GM21515 (cell line): Measurements from ENCODE around the gene POLE3.
"Not testable (repeated sequence)": the region's sequence is repeated elsewhere in the genome, so short reads cannot be mapped to it uniquely, and the experiment has no call there.

ENCODE experiments used
- ATAC-seq: cut with Tn5 transposase; IDR thresholded peaks from one replicate; pipeline ENCODE4 v1.9.1; 2021; ENCODE audit not compliant: unreplicated experiment

Gene POLE3

GRCh38 chr9:113410207-113410864 is at the start of gene POLE3, which contains the start of gene C9orf43:
POLE3 (minus strand) TSS chr9:113410675; CDS start chr9:113410293, 382 bp downstream.
C9orf43 (plus strand) TSS chr9:113410747; CDS start chr9:113413494, 2,747 bp downstream.
- peak; percentile 93 for ATAC-seq

GRCh38 chr9:113456235-113456634 is 45.8 kb upstream of the POLE3 start:
- no peak for ATAC-seq

- no peak for ATAC-seq
Observed at GRCh38 chr9:113454914-113455761, 44.7 kb upstream of the POLE3 start.

- no peak for ATAC-seq
Observed at GRCh38 chr9:113452113-113452605, 41.7 kb upstream of the POLE3 start.

GRCh38 chr9:113449376-113449775 is 38.9 kb upstream of the POLE3 start:
- no peak for ATAC-seq

- ATAC-seq: no peak
Observed at GRCh38 chr9:113446323-113446740, 35.9 kb upstream of the POLE3 start.

GRCh38 chr9:113444736-113445135 is 34.3 kb upstream of the POLE3 start:
- no peak for ATAC-seq

GRCh38 chr9:113437716-113438115 is 27.2 kb upstream of the POLE3 start:
- ATAC-seq: not testable (repeated sequence)

GRCh38 chr9:113436728-113437515 is 26.4 kb upstream of the POLE3 start:
- ATAC-seq: no peak

GRCh38 chr9:113431191-113431590 is 20.7 kb upstream of the POLE3 start:
- ATAC-seq: no peak

GRCh38 chr9:113428062-113428615 is 17.7 kb upstream of the POLE3 start:
- ATAC-seq: no peak

- no peak for ATAC-seq
Observed at GRCh38 chr9:113427629-113428028, 17.2 kb upstream of the POLE3 start.

- no peak for ATAC-seq
Observed at GRCh38 chr9:113426701-113427100, 16.2 kb upstream of the POLE3 start.

- ATAC-seq: no peak
Observed at GRCh38 chr9:113425072-113425471, 14.6 kb upstream of the POLE3 start.

- ATAC-seq: no peak
Observed at GRCh38 chr9:113421726-113422125, 11.3 kb upstream of the POLE3 start.

- ATAC-seq: no peak
Observed at GRCh38 chr9:113417370-113417769, 6.9 kb upstream of the POLE3 start.

GRCh38 chr9:113416149-113416721 is 5.8 kb upstream of the POLE3 start:
- ATAC-seq: peak; percentile 96

GRCh38 chr9:113409883-113410206 is 630 bp downstream of the POLE3 start:
- ATAC-seq: no peak

GRCh38 chr9:113409481-113409880 is 994 bp downstream of the POLE3 start:
- no peak for ATAC-seq

GRCh38 chr9:113406873-113407511 is 3.5 kb downstream of the POLE3 start:
- not testable (repeated sequence) for ATAC-seq
